ENCODE data around the gene LCE1C.

DNA sequence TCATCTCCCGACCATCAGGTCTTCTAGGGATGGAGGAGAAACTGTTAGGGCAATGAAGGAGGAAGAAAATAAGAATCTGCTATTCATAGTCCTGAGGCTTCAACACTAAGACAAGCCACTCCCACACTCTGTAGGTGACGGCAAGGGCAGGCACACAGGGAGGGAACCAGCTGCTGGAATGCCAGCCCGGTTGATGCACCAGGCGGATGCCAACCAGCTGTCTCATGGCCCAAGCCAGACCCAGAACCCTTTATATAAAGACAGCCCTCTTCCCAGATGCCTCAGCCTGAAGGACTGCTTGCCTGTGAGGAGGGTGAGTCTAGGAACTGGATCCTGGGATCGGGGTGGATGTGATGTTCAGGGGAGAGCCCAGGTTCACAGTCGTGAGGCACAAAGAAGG, 48.7 kb downstream of the LCE1C start, which contains the start of gene KPRP:
- TF ChIP-seq, protein P1, sequence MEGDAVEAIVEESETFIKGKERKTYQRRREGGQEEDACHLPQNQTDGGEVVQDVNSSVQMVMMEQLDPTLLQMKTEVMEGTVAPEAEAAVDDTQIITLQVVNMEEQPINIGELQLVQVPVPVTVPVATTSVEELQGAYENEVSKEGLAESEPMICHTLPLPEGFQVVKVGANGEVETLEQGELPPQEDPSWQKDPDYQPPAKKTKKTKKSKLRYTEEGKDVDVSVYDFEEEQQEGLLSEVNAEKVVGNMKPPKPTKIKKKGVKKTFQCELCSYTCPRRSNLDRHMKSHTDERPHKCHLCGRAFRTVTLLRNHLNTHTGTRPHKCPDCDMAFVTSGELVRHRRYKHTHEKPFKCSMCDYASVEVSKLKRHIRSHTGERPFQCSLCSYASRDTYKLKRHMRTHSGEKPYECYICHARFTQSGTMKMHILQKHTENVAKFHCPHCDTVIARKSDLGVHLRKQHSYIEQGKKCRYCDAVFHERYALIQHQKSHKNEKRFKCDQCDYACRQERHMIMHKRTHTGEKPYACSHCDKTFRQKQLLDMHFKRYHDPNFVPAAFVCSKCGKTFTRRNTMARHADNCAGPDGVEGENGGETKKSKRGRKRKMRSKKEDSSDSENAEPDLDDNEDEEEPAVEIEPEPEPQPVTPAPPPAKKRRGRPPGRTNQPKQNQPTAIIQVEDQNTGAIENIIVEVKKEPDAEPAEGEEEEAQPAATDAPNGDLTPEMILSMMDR (IDR thresholded peaks at IDR 0.05), result no peak
- no peak for TF ChIP-seq POLR2AphosphoS5 (IDR thresholded peaks at IDR 0.05)
- no peak for TF ChIP-seq EP300 (IDR thresholded peaks at IDR 0.05)

All from stomach (tissue), 4 donors.